IPS-11a (cell line): ENCODE results near the gene SRC.

Experiments used
- H3K4me3 ChIP-seq: one replicate; pipeline ENCODE4 v1.5.1; 2013; ENCODE audit warnings: low read depth, low read length, control low read depth

SRC gene

GRCh38 chr20:37314617-37315016, 31.3 kb upstream of the SRC start:
- no peak overlapping the region for H3K4me3 ChIP-seq

DNA sequence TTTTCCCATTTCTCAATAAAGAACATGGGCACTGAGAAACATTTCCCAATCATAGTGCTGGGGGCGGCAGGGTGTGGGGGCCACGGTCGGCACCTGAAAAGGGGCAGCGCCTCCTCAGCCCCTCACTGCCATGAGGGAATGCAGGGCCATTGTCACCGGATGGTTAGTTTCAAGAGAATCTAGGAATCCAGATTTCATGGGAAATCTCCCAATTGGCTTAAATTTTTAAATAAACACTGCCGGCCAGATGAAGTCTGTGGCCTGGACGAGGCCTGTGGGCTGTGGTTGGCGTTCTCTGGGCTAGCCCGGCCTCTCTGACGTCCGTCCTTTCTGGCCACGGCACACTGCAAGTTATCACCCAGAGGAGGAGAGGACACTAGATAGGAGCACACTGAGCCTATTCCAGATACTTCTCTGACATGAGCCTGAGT, 30.9 kb upstream of the SRC start:
- H3K4me3 ChIP-seq, result no peak overlapping the region

- H3K4me3 ChIP-seq, result no peak overlapping the region
Measured at GRCh38 chr20:37315452-37316110, 30.4 kb upstream of the SRC start.

GRCh38 chr20:37316116-37316774, 29.7 kb upstream of the SRC start:
- H3K4me3 ChIP-seq, result no peak overlapping the region

DNA sequence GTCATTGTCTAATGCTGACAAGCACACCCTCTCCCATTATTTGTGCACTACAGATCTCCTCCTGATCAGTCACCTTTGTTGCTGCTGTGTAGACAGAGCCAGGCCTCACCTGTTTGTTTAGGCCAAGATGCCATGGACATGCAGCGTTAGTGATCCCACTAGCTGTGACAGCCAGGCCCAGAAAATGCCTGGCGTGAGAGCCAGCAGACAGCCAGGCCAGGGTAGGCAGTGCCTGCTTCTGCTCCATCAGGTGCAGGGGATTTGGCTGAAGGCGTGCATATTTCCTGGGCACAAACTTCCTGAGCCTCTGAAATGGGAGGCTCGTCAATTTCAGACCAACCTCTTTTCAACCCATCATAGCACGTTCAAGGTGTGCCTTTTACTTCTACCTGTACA, 29.2 kb upstream of the SRC start:
- H3K4me3 ChIP-seq, result no peak overlapping the region

- H3K4me3 ChIP-seq, result no peak overlapping the region
Measured at GRCh38 chr20:37317316-37317715, 28.6 kb upstream of the SRC start.

DNA sequence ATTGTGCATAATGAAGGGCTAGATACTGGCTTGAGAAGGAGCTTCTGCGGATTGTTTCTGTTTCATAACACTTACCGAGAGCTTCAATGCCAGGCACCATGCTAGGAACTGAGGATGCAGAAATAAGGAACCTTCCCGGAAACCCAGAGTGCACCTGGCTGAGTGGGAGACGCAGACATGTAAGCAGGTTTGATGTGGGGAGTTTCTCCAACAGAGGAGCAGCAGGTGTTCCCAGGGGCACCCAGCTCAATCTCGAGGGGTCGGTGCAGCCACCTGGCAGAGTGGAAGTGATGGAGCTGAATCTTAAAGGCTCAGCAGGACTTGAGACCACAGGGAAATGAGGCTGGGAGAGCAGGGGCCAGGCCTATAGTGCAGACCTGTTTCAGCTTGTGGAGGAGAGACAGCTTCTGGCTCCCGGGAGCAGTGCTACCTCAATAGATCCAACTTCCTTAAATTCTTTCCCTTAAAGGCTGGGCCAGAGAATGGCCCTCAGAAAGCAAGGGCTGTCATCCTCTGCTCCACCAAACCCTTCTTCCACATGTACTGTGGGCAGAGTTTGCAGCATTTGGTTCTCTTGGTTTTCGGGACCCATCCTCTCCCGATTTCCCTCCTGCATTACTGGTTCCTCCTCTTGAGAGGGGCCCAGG, 27.8 kb upstream of the SRC start:
- no peak overlapping the region for H3K4me3 ChIP-seq

- H3K4me3 ChIP-seq, result no peak overlapping the region
Measured at GRCh38 chr20:37319151-37319671, 26.7 kb upstream of the SRC start.

DNA sequence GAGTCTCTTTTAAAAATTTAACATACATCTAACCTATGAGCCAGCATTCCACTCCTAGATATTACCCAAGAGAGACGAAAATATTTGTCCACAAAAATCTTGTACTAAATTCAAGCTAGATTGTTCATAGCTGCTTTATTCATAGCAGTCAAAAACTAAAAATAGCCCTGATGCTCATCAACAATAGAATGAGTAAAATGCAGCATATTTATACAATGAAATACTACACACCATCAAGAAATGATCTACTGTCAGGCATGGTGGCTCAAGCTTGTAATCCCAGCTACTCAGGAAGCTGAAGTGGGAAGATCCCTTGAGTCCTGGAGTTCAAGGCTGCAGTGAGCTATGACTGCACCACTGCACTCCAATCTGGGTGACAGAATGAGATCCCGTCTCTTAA, 22.0 kb upstream of the SRC start:
- no peak overlapping the region for H3K4me3 ChIP-seq

DNA sequence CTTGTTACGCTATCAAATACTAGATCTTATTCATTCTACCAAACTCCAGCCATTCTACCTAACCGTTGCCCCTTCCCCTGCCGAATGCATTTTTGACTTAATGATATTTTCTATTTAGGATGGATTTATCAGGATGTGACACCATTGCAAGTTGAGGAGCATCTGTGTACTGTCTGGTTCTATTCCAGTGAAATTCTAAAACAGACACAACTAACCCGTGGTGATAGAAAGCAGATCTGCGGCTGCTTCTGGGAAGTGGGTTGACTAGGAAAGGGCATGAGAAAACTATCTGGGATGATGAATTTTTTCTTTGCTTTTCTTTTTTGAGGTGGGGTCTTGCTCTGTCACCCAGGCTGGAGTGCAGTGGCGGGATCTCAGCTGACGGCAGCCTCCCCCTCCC, 20.7 kb upstream of the SRC start:
- H3K4me3 ChIP-seq, result no peak overlapping the region

GRCh38 chr20:37326666-37327065, 19.3 kb upstream of the SRC start:
- H3K4me3 ChIP-seq, result no peak overlapping the region

- H3K4me3 ChIP-seq, result no peak overlapping the region
Measured at GRCh38 chr20:37327748-37328147, 18.2 kb upstream of the SRC start.

DNA sequence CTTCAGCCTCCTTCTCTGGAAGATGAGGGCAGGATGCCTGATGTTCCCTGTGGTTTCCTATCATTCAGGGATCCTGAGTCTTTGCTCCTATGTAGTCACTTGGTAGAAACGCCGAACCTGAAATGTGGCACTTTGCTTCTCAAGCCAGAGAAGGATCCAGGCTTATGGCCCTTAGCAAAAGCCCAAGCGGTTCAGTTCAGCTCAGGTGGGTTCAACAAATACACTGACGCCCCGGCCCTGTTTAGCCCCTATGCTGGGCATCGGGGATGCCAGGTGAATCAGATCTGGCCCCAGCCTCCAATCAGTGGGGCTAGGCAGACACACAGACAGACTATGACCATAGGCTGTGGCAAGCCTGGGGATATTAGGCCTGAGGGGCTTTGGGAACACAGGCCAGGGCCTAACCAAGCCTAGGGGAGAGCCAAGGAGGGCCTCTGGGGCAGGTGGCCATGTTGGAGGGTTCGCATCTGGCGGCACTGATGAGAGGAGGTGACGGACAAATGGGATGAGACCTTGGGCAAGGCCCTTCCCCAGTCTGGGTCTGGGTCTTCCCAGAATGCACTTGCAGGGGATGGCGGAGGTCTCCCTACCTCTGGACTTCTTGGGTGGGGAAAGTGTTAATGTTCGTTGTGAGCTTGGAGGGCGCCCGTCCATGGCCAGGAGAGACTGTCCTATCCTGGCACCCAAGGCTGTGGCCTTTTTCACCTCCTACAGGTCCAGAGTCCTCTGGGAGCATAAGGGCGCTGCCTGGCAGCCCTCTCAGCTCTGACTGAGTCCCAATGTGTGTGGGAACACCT, 17.6 kb upstream of the SRC start:
- no peak overlapping the region for H3K4me3 ChIP-seq

GRCh38 chr20:37329481-37330165, 16.3 kb upstream of the SRC start:
- no peak overlapping the region for H3K4me3 ChIP-seq

GRCh38 chr20:37330316-37330715, 15.6 kb upstream of the SRC start:
- H3K4me3 ChIP-seq, result no peak overlapping the region

- no peak overlapping the region for H3K4me3 ChIP-seq
Measured at GRCh38 chr20:37331060-37331857, 14.7 kb upstream of the SRC start.

DNA sequence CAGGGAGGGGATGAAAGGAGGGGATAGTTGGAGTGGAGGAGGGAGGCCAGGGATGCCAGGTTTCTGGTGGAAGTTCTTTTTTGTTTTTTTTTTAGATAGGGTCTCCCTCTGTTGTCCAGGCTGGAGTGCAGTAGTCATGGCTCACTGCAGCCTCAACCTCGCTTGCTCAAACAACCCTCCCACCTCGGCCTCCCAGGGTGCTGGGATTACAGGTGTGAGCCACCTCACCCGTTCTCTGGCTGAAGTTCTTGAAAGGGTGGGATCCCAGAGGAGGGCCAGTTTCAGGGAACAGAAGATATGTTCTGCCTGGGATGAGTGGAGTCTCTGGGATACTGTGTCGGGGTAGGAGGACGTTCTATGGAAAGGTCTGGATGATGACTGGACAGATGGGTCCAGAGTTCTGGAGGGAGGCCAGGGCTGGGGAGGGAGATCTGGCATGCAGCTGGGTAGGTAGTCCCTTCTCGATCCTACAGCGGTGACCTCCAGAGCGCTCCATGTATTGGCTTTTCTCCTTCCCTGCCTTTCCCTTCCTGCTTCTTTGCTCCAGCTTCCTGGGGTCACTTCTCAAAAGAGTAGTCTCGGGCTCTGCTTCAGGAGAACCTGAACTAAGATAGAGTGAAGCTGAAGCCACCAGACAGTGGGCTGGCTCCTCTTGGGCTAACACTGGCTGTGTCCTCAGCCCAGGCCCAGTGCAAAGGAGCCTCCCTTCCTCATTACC, 12.7 kb upstream of the SRC start:
- H3K4me3 ChIP-seq, result no peak overlapping the region

DNA sequence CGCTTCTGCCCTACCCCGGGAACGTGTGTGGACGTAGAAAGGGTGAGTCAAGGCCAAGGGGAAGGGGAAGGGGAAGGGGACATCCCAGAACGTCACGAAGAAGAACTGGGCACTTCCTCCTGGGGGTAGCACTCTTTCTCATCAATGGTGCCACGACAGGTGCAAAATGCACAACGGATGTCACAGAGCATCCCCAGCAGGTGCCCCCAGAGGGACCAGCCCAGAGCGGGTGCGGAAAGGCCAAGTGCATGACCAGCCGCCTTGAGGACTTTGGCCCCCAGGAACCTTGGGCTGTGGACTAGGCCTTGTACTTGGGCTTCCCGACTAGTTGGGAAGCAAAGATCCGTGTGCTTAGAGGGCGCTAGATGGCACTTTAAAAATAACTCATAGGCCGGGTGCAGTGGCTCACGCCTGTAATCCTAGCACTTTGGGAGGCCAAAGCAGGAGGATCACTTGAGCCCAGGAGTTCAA, 12.1 kb upstream of the SRC start:
- no peak overlapping the region for H3K4me3 ChIP-seq

GRCh38 chr20:37334450-37334849, 11.5 kb upstream of the SRC start:
- no peak overlapping the region for H3K4me3 ChIP-seq
